Adrenal gland (tissue), 5 donors: ENCODE results near the gene NXPE3.

Experiments
- CTCF ChIP-seq, 6 experiments: fragments of 450-650 bp in 4 of 6; fragments of 200-600 bp in 2 of 6; sonication (generic) in 1 of 6; IDR thresholded peaks; 1 replicate in 5 of 6; 2 replicates in 1 of 6; pipeline versions ENCODE4 v1.5.1 to v1.8.0; 2016 to 2021; ENCODE audit warnings: antibody characterized with exemption in 6 of 6, mild to moderate bottlenecking in 2 of 6, moderate library complexity in 1 of 6
- POLR2A ChIP-seq, 2 donors: fragments of 450-650 bp; IDR thresholded peaks; one replicate each; pipeline ENCODE4 v1.6.1; 2017; ENCODE audit warnings: antibody characterized with exemption in 2 of 2, mild to moderate bottlenecking in 2 of 2, moderate library complexity in 1 of 2
- donor health status: DM: no; HTN: no; CAD: no.

GRCh38 chr3:101779822-101780381 lies 891 bp downstream of the NXPE3 start:
- TF ChIP-seq CTCF (IDR thresholded peaks at IDR 0.05) (no peak), POLR2A (IDR thresholded peaks at IDR 0.05) (no peak)
